ENCODE data around the gene TMEM108.

Gene TMEM108

DNA sequence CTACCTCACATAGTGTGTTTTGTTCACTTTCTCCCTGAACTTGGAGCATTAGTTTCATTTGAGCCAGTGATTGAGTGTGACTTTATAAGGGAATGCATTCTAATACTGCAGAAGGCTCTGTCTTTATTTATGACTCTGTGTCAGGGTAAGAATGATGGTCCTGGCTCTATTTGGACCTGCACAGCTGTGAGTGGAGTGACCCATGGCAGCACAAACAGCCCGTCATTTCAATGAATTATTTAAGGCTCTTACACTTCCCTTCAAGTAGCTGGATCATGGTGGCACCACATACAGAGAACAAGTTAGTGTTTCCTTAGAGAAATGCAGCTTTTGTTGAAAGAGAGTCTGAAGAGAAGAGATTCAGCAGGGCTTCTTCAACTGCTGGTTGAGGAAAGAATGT is 16.4 kb downstream of the TMEM108 start:
- DNase-seq (ENCODE audit: low read depth, low spot score): no peak

DNA sequence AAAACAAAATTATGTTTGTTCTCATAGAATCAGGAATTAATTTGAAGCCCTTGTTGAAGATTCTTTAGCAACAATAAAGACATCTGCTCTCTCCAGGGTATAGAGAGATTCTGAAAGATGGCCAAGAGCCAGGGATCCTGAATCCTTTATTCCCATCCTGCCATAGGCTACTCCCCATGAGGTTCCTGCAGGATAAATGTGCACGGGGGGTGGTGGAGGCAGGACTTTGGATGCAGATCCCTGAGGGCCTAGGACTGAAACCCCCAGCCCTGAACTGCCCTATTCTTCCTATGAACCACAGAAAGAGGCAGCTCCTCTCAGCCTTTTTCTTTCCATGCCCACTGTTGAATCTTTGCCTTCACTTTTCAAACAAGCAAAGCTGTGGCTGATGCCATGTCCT is 17.1 kb downstream of the TMEM108 start:
- no peak for DNase-seq (ENCODE audit: low read depth, low spot score)

DNA sequence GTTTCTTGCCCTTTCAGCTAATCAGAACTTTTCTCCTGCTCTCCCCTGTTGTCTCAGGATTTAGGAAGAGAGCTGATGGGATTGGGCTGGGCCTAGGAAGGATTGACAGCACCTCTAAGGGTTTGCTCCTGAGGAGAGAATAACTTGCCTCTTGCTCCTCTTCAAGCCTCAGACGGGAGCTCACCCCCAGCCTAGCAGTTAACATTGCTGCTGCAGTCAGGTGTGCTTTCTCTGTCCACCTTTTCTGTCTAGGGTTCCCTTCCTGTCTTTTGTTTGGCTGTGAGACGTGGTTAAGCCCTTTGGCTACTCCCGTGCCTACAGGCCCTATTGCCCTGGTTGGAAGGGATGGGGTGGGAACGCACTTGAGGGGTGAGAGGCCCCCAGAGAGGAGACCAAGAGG is 20.1 kb downstream of the TMEM108 start:
- DNase-seq (ENCODE audit: low read depth, low spot score): no peak

- no peak for DNase-seq (ENCODE audit: low read depth, low spot score)
These were observed 20.6 kb downstream of the TMEM108 start for GRCh38 chr3:133058831-133059230.

DNA sequence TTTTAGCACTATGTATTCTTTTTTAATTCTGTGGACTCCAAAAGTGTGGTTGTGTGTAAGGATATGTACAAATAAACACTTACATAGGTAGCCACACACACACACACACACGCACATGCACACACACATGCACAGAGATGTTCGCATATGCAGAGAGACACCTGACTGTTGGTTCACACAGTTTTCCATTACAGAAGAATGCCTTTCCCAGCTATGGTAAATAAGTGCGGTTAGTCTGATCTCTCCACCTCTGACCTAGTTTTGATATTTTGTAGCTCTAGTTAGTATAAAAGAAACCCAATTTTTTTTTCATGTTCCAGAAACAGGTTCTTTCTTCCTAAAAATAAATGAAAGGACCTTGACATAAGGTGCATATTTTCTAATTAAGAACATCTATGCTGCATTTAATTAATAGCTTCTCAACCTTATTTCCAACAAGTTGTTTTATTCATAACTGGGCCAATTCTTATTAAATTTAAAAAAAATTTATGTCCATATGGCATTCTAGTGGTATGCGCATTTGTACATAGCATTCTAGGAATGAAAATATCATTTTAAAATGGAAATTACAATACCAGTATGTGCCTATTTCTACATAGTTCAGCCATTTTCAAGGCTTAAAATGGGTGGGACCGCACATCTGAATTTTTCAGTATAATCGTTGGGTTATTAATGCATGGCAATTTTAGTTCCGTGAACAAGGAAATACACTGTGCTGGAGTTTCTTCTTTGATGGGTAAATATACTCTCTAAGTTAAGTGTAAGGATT is 27.2 kb downstream of the TMEM108 start:
- no peak for DNase-seq (ENCODE audit: low read depth, low spot score)

DNA sequence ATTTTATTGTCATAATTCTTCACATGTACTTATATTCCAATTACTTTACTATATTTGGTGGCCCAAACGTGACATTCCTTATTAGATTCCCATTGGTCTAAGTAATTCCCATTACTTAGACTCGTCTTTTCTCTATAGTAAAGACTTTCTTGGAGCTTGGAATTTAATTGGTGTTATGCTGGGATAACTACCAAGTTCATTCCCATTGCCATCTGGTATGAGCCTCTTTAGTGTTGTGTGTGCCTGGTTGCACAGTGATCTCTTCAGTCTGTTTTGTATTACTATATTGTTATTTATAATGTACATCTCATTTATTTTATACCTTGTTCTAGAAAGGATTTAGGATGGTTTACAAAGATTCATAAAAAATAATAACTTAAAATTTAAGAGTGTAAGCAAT is 27.8 kb downstream of the TMEM108 start:
- no peak for DNase-seq (ENCODE audit: low read depth, low spot score)

DNA sequence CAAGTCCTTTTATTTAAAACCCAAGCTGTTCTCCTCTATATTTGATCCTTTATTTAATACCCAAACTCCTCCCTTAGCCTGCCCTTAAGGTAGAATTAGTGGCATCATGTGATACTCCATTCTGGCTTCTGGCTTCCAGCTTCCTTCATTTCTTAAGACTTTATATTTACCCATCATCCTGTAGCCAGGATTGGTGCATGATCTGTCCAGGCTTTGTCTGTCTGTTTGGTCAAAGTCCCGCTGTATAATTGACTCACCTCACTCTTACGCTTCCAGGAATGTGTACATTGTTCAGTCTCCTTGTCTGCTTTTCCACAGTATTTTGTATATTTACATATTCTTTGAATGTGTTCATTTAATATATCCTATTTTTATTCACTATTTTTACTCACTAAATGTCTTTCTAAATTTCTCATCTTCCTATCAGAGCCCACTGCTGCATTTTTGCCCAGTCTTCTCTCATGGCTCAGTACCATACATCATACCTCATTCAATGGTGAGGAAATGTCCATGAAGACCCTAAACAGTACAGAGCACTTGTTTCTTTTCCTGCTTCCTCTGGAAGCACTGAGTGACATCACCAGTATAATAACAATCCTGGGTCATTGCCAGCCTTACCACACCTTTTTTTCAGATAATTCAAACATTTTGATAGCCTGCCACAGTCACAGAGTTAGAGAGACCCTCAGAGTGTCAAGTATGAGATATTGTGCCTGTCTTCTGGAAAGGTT is 31.5 kb downstream of the TMEM108 start:
- DNase-seq (ENCODE audit: low read depth, low spot score): no peak

DNA sequence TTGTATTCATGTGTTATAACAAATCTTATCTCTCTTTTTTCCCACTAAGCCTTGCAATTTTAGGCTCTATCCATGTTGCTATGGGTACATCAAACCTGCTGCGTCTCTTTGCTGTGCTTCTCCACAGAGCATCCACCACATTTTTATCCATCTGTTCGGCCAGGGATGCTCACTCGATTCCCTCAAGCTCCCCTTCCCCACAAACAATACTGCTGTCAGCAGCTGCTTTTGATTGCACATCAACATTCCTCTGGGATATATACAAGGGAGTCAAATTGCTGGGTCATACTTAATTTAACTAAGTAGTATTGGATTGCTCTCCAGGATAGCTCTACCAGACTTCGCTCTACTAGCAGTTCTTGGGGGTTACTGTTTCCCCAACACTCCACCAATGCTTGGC is 36.8 kb downstream of the TMEM108 start:
- no peak for DNase-seq (ENCODE audit: low read depth, low spot score)

GRCh38 chr3:133077688-133078087 is 39.5 kb downstream of the TMEM108 start:
- DNase-seq (ENCODE audit: low read depth, low spot score): no peak

DNA sequence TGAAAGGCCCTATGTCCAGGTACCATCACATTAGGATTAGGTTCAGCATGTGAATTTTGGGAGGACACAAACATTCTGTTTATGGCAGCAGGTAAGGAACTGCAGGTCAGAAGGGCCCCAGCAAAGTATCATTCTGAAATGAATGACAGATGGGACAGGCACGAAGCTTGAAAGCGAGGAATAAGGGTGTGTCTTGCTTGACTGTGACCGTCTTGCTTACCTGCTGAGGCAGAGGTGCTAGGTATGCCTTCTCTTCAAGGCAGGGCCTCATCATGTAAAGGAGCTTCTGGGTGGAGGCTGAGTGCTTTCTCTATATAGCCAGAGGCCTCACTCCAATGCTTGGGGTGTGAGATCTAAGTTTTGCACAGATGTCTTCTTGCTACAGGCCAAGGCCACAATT is 41.4 kb downstream of the TMEM108 start:
- no peak for DNase-seq (ENCODE audit: low read depth, low spot score)

- DNase-seq (ENCODE audit: low read depth, low spot score): no peak
These were observed 42.8 kb downstream of the TMEM108 start for GRCh38 chr3:133081016-133081415.

GRCh38 chr3:133083395-133083794 is 45.2 kb downstream of the TMEM108 start:
- no peak for DNase-seq (ENCODE audit: low read depth, low spot score)

DNA sequence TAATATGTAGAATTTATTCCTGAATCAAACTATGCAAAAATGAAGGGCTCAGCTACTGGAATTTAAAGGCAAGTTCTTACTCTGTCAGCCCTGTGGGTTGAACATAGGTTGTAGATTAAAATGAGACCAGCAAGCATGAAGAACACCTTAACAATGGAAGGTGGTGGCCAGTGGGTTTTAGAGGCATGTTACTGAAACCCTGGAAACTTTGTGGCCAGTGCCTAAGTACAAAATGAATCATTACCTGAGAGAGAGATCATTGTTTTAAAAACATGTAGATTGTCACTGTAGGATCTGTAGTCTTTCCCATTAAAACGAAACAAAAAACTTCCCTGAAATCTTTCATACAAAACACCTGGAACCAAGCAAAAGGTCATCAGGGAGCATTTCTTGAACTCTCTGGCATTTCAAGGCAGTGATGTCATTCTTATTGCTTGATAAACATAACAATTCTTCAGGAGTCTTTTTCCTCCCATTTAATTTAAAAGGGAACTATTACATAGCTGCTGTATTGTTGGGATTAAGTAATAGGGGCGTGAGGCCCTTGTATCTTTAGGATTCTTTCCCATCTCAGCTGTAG is 51.8 kb downstream of the TMEM108 start:
- DNase-seq (ENCODE audit: low read depth, low spot score): no peak

DNA sequence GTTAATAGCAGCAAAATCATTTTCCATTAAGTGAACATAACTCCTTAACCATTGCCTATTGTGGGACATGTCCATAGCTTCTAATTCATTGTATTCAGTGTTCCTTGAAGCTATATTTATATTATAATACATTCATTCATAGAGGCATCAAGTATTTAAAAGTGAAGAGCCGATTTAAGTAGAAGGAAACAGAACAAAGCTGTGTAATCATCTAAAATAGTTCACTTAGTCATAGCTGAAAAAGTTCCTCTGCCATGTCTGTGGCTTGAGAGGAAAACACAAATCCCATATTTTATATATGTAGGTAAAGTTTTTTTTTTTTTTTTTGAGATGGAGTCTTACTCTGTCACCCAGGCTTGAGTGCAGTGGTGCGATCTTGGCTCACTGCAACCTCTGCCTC is 54.5 kb downstream of the TMEM108 start:
- DNase-seq (ENCODE audit: low read depth, low spot score): no peak

- no peak for DNase-seq (ENCODE audit: low read depth, low spot score)
These were observed 55.2 kb downstream of the TMEM108 start for GRCh38 chr3:133093366-133093765.

GRCh38 chr3:133096900-133097613 is 58.9 kb downstream of the TMEM108 start:
- no peak for DNase-seq (ENCODE audit: low read depth, low spot score)

DNA sequence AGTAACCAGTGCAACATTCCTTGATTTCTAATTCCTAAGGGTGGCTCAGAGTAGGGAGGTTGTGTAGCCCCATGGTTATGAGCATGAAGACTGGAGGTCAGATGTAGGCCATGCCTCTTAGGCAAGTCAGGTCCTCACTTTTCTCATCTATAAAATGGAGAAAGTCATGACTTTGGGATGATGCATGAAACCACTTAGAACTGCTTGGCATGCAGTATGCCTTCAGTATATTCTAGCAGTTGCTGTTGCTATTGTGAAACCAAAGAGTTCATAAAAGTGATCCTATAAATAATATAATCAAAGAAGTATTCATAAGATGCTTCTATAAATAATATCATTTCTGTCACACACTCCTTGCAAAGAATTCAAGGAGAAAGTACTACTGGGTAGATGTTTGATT is 65.5 kb downstream of the TMEM108 start:
- no peak for DNase-seq (ENCODE audit: low read depth, low spot score)

DNA sequence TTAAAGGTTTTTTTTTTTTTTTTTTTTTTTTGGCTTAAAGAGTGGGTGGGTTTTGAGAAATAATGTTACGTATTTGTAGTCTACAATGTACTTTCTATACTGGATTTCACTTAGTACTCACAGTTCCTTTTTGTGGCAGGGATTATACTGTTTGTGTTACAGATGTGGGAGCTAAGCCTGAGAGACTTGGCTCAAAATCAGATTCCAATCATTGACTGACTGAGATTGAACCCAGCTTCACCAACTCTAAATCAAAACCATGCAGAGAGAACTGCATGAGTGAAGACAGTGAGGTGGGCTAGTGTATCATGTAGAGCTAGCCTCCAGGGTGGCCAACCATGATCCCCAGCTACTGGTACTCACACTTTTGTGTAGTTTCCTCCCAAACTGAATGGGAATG is 68.0 kb downstream of the TMEM108 start:
- DNase-seq (ENCODE audit: low read depth, low spot score): no peak

DNA sequence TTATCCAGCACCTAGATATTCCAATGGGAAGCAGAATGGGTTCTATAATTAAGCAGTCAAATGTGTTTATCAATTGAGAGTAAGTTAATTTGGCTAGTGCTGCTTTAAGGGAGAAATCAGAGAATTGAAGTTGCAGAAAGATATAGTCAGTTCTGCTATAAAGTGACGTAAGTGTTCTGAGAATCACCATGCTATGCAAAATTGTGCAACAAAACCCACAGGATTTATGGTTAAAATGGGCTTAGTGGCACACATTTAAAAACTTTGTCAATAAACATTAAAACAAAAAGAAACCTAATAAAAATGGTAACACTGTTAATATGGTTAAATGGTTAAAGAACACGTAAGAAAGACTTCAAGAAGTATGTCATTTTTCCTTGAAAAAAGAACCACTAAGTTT is 74.5 kb downstream of the TMEM108 start:
- no peak for DNase-seq (ENCODE audit: low read depth, low spot score)

GRCh38 chr3:133113526-133113925 is 75.3 kb downstream of the TMEM108 start:
- DNase-seq (ENCODE audit: low read depth, low spot score): no peak

DNA sequence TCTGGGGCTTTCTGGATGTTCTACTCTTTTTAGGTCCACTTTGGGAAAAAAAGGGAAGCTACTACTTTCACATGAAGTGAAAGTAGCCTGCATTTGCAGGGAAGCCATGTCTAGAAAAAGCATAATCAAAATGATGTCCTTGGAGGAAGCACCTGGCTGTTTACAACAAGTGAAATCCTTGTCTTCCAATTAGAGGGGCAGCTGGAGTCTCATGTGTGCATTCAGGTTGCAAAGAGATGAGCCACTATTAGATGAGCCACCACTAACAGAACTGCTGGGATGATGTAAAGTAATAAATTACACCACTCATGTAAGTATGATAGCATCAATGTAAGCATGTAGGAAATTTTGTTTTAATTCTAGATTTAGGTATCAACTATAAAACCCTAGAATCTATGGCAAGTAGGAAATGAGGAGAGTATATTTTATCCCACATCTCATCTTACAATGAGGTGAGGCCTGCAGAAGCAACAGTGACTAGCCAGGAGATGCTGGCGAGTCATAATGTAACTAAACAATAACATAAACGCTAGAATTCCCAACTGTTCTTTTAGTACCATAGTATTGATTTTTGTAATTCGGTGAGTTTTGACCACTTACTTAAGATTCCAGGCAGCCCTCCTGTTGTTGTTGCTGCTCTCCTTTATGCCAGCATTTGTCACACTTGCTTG is 75.9 kb downstream of the TMEM108 start:
- no peak for DNase-seq (ENCODE audit: low read depth, low spot score)

GRCh38 chr3:133115176-133115575 is 77.0 kb downstream of the TMEM108 start:
- no peak for DNase-seq (ENCODE audit: low read depth, low spot score)

All from activated naive CD8-positive, alpha-beta T cell treated with anti-CD3 and anti-CD28 coated beads, Interleukin-2, amount 50 U/mL, for 16 hours (primary cell).